Ovary (tissue), 9 donors: ENCODE data around the gene CTBP2. TPM values are rescaled to one million over a fixed set of nuclear protein-coding genes. Genes with fewer than 3 reads are reported as not detected.

Experiments used
- DNase-seq, 5 donors: peaks; one replicate each; pipeline ENCODE4 v3.0.0-alpha.2; 2019 to 2020
- H3K27ac ChIP-seq, 2 donors: fragments of 200-600 bp; one replicate each; pipeline versions ENCODE4 v1.5.1 to v1.8.0; 2019 to 2022
- H3K27me3 ChIP-seq: fragments of 200-600 bp; one replicate; pipeline ENCODE4 v1.8.0; 2022
- H3K36me3 ChIP-seq: fragments of 200-600 bp; sonication (generic); one replicate; pipeline ENCODE4 v1.5.1; 2019
- H3K4me1 ChIP-seq: one replicate; pipeline ENCODE4 v1.8.1; 2013; ENCODE audit warnings: mild to moderate bottlenecking, moderate library complexity; ENCODE audit not compliant: insufficient read depth
- H3K4me3 ChIP-seq: fragments of 200-600 bp; sonication (generic); one replicate; pipeline ENCODE4 v1.5.1; 2017
- H3K9me3 ChIP-seq, 2 donors: fragments of 200-600 bp in 1 of 2; sonication (generic) in 1 of 2; one replicate each; pipeline versions ENCODE4 v1.5.1 to v1.8.1; 2013 to 2019; ENCODE audit warnings: mild to moderate bottlenecking in 1 of 2, moderate library complexity in 1 of 2
- EP300 ChIP-seq: sonication (generic); formaldehyde crosslinking; IDR thresholded peaks from one replicate; pipeline ENCODE4 v1.6.1; 2017; ENCODE audit warnings: antibody characterized with exemption
- POLR2A ChIP-seq: fragments of 450-650 bp; IDR thresholded peaks from one replicate; pipeline ENCODE4 v1.6.1; 2017; ENCODE audit warnings: antibody characterized with exemption, mild to moderate bottlenecking, moderate library complexity
- WGBS, 3 donors: extraction: QIAGEN DNeasy Blood & Tissue Kit in 1 of 3; methylation state at CpG; one replicate each; pipeline versions ENCODE4 v1.1.5 to v1.1.7; 2013 to 2017; 5-methylcytosine and 5-hydroxymethylcytosine counted together
- intact Hi-C, 4 donors: fragments of 100-400 bp; cut with DNase I; formaldehyde crosslinking; loops; one replicate each; pipeline versions ENCODE4 v1.11.0 to v1.15.1; 2022 to 2023
- polyA plus RNA-seq, 2 donors: library from polyadenylated mRNA; stranded (reverse); fragments of 200-250 nt in 1 of 2; fragments of 350-450 nt in 1 of 2; fragmentation: Illumina TruSeq in 1 of 2; extraction: RNeasy Lipid Tissue Mini Kit (QIAGEN cat#74804) in 1 of 2; gene quantifications; one replicate each; pipeline ENCODE4 v1.2.3, GENCODE V29; 2013 to 2014
- total RNA-seq, 7 donors: library from RNA; depleted of rRNA in 2 of 7; stranded (reverse); fragments of >200 nt in 2 of 7; fragmentation: NEBNext Ultra II Directional in 3 of 7; extraction: Animal tissue kit (Norgen Biotek cat#: 25700) in 3 of 7; gene quantifications; one replicate each; pipeline versions ENCODE4 v1.1.0 to v1.2.4, GENCODE V29; 2016 to 2023
- TF ChIP-seq, protein P1 (sequence below), 3 donors: fragments of 450-650 bp in 2 of 3; fragments of 200-600 bp in 1 of 3; IDR thresholded peaks; one replicate each; pipeline versions ENCODE4 v1.5.1 to v1.8.0; 2016 to 2022; ENCODE audit warnings: antibody characterized with exemption in 3 of 3, mild to moderate bottlenecking in 1 of 3
- donor health status: DM: no; HTN: no; CAD: no; lungs with moderate emphysema.
- donor health status: DM: no; HTN: no; CAD: no.
- donor health status: Bipolar disorder and iron deficiency.
- donor health status: DM: yes; HTN: yes; CAD: no.
- donor health status: DM: no; HTN: no; CAD: no.
- donor health status: DM: yes; HTN: yes; CAD: no.

CTBP2 gene
- total and polyA plus RNA-seq, 9 donors = 25.3 to 107 (median 69.5) TPM

DNA sequence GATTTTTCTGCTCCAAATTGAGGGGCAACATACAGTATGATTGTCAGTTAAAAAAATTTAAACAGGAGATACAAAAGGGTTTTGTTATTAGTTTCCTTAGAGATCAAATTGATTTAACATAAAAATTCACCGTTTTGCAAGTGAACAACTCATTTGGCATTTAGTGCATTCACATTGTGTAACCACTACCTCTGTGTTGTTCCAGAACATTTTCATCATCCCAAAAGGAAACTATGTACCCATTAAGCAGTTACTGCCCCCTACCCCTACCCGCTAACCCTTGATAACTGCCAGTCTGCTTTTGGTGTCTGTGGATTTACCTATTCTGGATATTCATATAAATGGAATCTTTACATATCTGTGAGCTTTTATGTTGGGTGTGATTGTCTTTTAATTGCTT, 215.4 kb downstream of the CTBP2 start:
- Histone ChIP-seq H3K9me3 (no peaks in the 10 kb centered on the region), H3K27me3 (no peaks in the 10 kb centered on the region), H3K27ac (peak overlapping the region in 1 of 2 donors; percentile 57), H3K4me3 (no peak overlapping the region), H3K4me1 (peaks cover 36% of the 10 kb centered on the region), H3K36me3 (no peaks in the 10 kb centered on the region)
- TF ChIP-seq, protein P1, sequence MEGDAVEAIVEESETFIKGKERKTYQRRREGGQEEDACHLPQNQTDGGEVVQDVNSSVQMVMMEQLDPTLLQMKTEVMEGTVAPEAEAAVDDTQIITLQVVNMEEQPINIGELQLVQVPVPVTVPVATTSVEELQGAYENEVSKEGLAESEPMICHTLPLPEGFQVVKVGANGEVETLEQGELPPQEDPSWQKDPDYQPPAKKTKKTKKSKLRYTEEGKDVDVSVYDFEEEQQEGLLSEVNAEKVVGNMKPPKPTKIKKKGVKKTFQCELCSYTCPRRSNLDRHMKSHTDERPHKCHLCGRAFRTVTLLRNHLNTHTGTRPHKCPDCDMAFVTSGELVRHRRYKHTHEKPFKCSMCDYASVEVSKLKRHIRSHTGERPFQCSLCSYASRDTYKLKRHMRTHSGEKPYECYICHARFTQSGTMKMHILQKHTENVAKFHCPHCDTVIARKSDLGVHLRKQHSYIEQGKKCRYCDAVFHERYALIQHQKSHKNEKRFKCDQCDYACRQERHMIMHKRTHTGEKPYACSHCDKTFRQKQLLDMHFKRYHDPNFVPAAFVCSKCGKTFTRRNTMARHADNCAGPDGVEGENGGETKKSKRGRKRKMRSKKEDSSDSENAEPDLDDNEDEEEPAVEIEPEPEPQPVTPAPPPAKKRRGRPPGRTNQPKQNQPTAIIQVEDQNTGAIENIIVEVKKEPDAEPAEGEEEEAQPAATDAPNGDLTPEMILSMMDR (IDR thresholded peaks at IDR 0.05) = no peak
- no peak for TF ChIP-seq POLR2A
- no peak for TF ChIP-seq EP300
- intact Hi-C loops = no loop called here
- 49 to 62% (median 52%) methylated on average over 2 of the region's 2 CpGs for WGBS, 3 donors
- no peak for DNase-seq

DNA sequence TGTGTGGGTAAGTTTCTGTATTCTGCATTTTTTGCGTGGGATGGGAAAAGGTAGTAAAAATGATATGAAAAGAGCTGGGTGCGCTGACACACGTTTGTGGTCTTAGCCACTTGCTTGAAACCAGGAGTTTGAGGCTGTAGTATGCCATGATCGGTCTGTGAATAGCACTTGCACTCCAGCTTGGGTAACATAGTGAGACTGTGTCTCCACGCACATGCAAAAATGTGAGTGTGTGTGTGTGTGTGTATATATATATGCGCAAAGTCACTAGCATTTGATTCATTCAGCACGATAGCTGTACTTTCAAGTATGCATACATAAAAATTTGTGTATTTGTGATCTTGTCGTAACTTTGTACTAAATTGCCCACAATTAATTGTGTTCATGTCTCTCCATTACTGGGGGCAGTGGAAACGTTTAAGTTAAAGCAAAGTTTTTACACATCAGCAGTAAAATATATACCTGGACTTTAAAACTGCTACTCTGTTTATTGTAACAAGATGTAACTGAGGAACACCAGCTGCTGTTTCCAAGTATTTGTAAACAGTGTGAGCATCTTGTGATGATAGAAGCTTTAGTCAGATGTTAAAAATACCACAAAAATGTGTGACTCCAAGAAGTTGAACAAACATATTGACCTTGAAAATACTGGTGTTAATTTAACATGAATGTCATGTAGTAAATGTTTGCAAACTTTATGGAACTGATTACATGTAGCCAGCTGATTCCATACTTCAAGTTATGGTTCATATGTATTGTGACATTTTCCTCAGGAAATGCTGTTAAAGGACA, 216.9 kb downstream of the CTBP2 start:
- H3K27ac ChIP-seq = peak overlapping the region; percentile 29 to 57
- peaks cover 36% of the 10 kb centered on the region for H3K4me1 ChIP-seq
- intact Hi-C loops = no loop called here
- no peaks in the 10 kb centered on the region for H3K36me3 ChIP-seq
- H3K27me3 ChIP-seq = no peaks in the 10 kb centered on the region
- no peaks in the 10 kb centered on the region for H3K9me3 ChIP-seq
- WGBS, 3 donors = 30 to 40% (median 33%) methylated on average over 9 of the region's 9 CpGs
- H3K4me3 ChIP-seq = peak overlapping the region; percentile 18
- DNase-seq = no peak
- TF ChIP-seq EP300 (no peak), POLR2A (no peak)
- TF ChIP-seq, protein P1 (IDR thresholded peaks at IDR 0.05) = no peak

DNA sequence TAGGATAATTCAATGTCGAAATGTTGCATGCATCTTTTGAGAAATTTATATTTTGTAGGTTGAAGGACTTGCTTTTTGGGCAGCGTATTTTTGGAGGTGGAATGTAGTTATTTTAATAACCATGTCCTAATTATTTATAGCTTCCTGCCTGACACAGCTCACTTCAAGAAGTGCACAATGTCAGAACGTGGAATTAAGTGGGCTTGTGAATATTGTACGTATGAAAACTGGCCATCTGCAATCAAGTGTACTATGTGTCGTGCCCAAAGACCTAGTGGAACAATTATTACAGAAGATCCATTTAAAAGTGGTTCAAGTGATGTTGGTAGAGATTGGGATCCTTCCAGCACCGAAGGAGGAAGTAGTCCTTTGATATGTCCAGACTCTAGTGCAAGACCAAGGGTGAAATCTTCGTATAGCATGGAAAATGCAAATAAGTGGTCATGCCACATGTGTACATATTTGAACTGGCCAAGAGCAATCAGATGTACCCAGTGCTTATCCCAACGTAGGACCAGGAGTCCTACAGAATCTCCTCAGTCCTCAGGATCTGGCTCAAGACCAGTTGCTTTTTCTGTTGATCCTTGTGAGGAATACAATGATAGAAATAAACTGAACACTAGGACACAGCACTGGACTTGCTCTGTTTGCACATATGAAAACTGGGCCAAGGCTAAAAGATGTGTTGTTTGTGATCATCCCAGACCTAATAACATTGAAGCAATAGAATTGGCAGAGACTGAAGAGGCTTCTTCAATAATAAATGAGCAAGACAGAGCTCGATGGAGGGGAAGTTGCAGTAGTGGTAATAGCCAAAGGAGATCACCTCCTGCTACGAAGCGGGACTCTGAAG, 217.8 kb downstream of the CTBP2 start:
- Histone ChIP-seq H3K4me1 (peaks cover 31% of the 10 kb centered on the region), H3K27ac (peak overlapping the region; percentile 29 to 57), H3K4me3 (peak overlapping the region; percentile 18)

DNA sequence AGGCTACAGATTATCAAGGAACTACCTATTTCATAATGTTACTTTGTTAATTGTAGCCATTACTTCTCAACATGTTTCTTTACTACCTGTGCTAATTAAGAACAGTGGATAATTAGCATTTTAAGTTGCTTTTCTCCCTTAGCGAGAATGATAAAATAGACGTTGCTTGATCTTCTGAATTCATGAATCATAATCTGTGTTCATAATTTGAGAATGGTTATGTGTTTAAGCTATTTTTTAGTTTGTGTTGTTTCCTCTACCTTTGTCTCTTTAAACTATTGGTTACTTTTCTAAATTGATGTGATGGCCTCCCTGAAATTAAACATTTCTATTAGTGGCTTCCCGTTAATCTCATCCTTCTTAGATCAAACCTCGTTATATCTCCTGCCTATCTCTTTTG, 218.5 kb downstream of the CTBP2 start, which contains the start of gene ZRANB1:
Gene ZRANB1, plus strand, starts transcription at position 301 of the 400 bp plus-strand sequence. CDS start 371 bp downstream, outside the sequence.
- WGBS, 3 donors = 65 to 71% (median 65%) methylated on average over 4 of the region's 4 CpGs
- no peaks in the 10 kb centered on the region for H3K36me3 ChIP-seq
- intact Hi-C loops = no loop called here
- H3K27me3 ChIP-seq = no peaks in the 10 kb centered on the region
- TF ChIP-seq, protein P1 (IDR thresholded peaks at IDR 0.05) = no peak
- no peak for TF ChIP-seq POLR2A
- TF ChIP-seq EP300 = no peak
- H3K4me3 ChIP-seq = peak within 1 kb of the TSS; percentile 18
- H3K27ac ChIP-seq = peak within 1 kb of the TSS; percentile 29 to 57
- peaks cover 25% of the 10 kb centered on the region for H3K4me1 ChIP-seq
- no peaks in the 10 kb centered on the region for H3K9me3 ChIP-seq
- no peak for DNase-seq

More for the DNA sequence above, 217.8 kb downstream of the CTBP2 start:
- DNase-seq = no peak
- Histone ChIP-seq H3K27me3 (no peaks in the 10 kb centered on the region), H3K36me3 (no peaks in the 10 kb centered on the region), H3K9me3 (no peaks in the 10 kb centered on the region)
- TF ChIP-seq EP300 = no peak
- TF ChIP-seq POLR2A = no peak
- TF ChIP-seq, protein P1 (IDR thresholded peaks at IDR 0.05) = no peak
- intact Hi-C loops = no loop called here
- 31 to 33% (median 32%) methylated on average over 11 of the region's 11 CpGs for WGBS, 3 donors
